ENCODE measurements around the gene VMA21. TPM values are rescaled to one million over a fixed set of nuclear protein-coding genes. Genes with fewer than 3 reads are reported as not detected.
A peak's percentile ranks its signal among the peaks of the same experiment; 100 is the strongest.

Gene VMA21
- total RNA-seq, 6 experiments from 2014 or later, result 7.8 to 17.8 (median 13.0) TPM

- no peak for DNase-seq
- intact Hi-C loops (cut with DNase I), result no loop called here
- Histone ChIP-seq H3K27ac (peak overlapping the region in 1 of 3 donors; percentile 65), H3K27me3 (no peaks in the 10 kb centered on the region), H3K9me3 (no peaks in the 10 kb centered on the region), H3K4me1 (peaks cover 0 to 5% (median 0%) of the 10 kb centered on the region in 4 donors), H3K4me3 (peak overlapping the region; percentile 73 to 84 (median 74)), H3K36me3 (no peaks in the 10 kb centered on the region)
- TF ChIP-seq, protein P1, sequence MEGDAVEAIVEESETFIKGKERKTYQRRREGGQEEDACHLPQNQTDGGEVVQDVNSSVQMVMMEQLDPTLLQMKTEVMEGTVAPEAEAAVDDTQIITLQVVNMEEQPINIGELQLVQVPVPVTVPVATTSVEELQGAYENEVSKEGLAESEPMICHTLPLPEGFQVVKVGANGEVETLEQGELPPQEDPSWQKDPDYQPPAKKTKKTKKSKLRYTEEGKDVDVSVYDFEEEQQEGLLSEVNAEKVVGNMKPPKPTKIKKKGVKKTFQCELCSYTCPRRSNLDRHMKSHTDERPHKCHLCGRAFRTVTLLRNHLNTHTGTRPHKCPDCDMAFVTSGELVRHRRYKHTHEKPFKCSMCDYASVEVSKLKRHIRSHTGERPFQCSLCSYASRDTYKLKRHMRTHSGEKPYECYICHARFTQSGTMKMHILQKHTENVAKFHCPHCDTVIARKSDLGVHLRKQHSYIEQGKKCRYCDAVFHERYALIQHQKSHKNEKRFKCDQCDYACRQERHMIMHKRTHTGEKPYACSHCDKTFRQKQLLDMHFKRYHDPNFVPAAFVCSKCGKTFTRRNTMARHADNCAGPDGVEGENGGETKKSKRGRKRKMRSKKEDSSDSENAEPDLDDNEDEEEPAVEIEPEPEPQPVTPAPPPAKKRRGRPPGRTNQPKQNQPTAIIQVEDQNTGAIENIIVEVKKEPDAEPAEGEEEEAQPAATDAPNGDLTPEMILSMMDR (IDR thresholded peaks at IDR 0.05), result no peak
- TF ChIP-seq POLR2A (IDR thresholded peaks at IDR 0.05), result no peak
- no peak for ATAC-seq
- 10% methylated on average over 2 of the region's 2 CpGs for WGBS (ENCODE audit: insufficient coverage, low coverage, low lambda C conversion rate, missing lambda C conversion rate)
Observed at GRCh38 chrX:151397741-151398070, 700 bp downstream of the VMA21 start.

DNA sequence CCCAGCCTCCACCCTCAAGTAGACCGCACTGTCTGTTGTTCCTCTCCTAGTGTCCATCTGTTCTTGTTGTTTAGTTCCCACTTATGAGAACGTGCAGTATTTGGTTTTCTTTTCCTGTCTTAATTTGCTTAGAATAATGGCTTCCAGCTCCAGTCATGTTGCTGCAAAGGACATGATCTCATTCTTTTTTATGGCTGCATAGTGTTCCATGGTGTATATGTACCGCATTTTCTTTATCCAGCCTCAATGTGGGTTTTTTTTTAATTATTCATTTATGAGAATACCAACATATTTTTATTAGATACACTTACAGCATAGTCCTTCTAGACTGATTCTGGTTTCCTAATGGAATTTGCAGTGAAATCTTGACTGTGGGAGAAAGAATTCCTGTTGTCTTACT lies 1.3 kb downstream of the VMA21 start:
- Histone ChIP-seq H3K4me3 (no peak overlapping the region), H3K27ac (no peak overlapping the region), H3K9me3 (no peaks in the 10 kb centered on the region), H3K27me3 (no peaks in the 10 kb centered on the region), H3K4me1 (peaks cover 0 to 5% (median 0%) of the 10 kb centered on the region in 4 donors), H3K36me3 (no peaks in the 10 kb centered on the region)
- no peak for TF ChIP-seq POLR2A (IDR thresholded peaks at IDR 0.05)
- TF ChIP-seq, protein P1 (IDR thresholded peaks at IDR 0.05), result no peak
- intact Hi-C loops (cut with DNase I), result no loop called here
- 52% methylated on average over 3 of the region's 3 CpGs for WGBS (ENCODE audit: insufficient coverage, low coverage, low lambda C conversion rate, missing lambda C conversion rate)
- ATAC-seq, result no peak
- DNase-seq, result no peak

DNA sequence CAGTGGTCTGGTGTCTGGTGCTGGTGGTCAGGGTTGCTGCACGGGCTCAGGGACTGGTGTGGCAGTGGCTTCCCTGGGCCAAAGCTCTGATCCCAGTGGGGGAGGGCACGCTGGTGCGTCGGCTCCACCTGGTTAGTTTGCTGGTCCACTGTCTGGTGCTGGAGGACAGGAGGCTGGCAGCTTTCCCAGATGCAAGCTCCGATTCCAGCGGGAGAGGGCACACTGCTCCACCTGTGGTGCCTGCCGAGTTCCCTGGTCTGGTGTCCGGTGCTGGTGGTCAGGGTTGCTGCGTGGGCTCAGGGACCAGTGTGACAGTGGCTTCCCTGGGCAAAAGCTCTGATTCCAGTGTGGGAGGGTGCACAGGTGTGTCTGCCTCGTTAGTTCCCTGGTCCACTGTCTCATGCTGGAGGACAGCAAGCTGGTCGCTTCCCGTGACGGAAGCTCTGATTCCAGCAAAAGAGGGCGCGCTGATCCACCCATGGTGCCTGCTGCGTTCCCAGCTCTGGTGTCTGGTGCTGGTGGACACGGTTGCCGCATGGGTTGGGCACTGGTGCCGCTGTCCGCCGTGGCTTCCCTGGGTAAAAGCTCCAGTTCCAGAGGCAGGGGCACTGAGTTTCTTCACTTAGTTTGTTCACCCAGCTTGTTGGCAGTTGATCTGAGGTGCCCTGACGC lies 5.8 kb downstream of the VMA21 start:
- H3K4me1 ChIP-seq, result peaks cover 0 to 5% (median 0%) of the 10 kb centered on the region in 4 donors
- intact Hi-C loops (cut with DNase I), result no loop called here
- H3K27me3 ChIP-seq, result no peaks in the 10 kb centered on the region
- H3K27ac ChIP-seq, result no peak overlapping the region
- ATAC-seq (peak; percentile 91 to 97 (median 94)), DNase-seq (peak; percentile 60 to 74 (median 73))
- no peak overlapping the region for H3K4me3 ChIP-seq
- TF ChIP-seq POLR2A (IDR thresholded peaks at IDR 0.05), result no peak
- TF ChIP-seq, protein P1 (IDR thresholded peaks at IDR 0.05), result peak in 1 of 4 donors; percentile 22
- WGBS (ENCODE audit: insufficient coverage, low coverage, low lambda C conversion rate, missing lambda C conversion rate), result no CpG with 5 or more reads among the region's 22 CpGs
- no peaks in the 10 kb centered on the region for H3K9me3 ChIP-seq
- peaks cover 0 to 4% (median 0%) of the 10 kb centered on the region in 4 donors for H3K36me3 ChIP-seq

- Histone ChIP-seq H3K27me3 (no peaks in the 10 kb centered on the region), H3K4me1 (no peaks in the 10 kb centered on the region), H3K9me3 (no peaks in the 10 kb centered on the region), H3K4me3 (no peak overlapping the region), H3K27ac (no peak overlapping the region), H3K36me3 (no peaks in the 10 kb centered on the region)
- TF ChIP-seq, protein P1 (IDR thresholded peaks at IDR 0.05), result no peak
- no peak for TF ChIP-seq POLR2A (IDR thresholded peaks at IDR 0.05)
- 68% methylated on average over 3 of the region's 3 CpGs for WGBS (ENCODE audit: insufficient coverage, low coverage, low lambda C conversion rate, missing lambda C conversion rate)
- intact Hi-C loops (cut with DNase I), result no loop called here
- no peak for DNase-seq
- no peak for ATAC-seq
Observed at GRCh38 chrX:151416579-151416978, 19.6 kb downstream of the VMA21 start.

Data from right lobe of liver (tissue), 6 donors.